Right lobe of liver (tissue), 4 donors: ENCODE results near the gene METTL1.

Experiments
- POLR2A ChIP-seq: fragments of 450-650 bp; IDR thresholded peaks from one replicate; pipeline ENCODE4 v1.6.1; 2017; ENCODE audit warnings: antibody characterized with exemption, mild to moderate bottlenecking
- TF ChIP-seq, protein P1 (sequence below), 4 donors: fragments of 200-600 bp in 3 of 4; fragments of 450-650 bp in 1 of 4; IDR thresholded peaks; one replicate each; pipeline versions ENCODE4 v1.5.1 to v1.8.0; 2016 to 2022; ENCODE audit warnings: antibody characterized with exemption in 4 of 4, mild to moderate bottlenecking in 2 of 4
- donor health status: DM: no; HTN: no; CAD: no.
- donor health status: DM: no; HTN: no; CAD: no.
- donor health status: DM: no; HTN: yes; CAD: no.

DNA sequence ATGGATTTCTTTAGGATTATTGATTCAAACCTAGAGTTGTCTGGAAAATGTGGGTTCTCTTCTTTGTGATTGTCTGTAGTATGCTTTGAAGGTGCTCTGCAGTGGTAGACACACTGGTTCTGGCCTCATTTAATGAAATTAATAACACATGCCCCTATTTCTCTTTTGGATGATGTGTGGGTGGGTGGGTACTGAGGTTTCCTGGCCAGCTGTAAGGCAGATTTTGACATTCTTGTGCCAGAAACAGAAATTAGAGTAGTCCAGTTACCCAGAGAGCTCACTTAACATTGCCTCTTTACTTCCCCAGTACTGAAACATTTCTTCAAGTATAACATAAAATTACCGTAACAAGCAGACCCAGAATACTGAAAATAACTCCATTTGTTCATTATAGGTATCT is 25.1 kb upstream of the METTL1 start:
- TF ChIP-seq, protein P1, sequence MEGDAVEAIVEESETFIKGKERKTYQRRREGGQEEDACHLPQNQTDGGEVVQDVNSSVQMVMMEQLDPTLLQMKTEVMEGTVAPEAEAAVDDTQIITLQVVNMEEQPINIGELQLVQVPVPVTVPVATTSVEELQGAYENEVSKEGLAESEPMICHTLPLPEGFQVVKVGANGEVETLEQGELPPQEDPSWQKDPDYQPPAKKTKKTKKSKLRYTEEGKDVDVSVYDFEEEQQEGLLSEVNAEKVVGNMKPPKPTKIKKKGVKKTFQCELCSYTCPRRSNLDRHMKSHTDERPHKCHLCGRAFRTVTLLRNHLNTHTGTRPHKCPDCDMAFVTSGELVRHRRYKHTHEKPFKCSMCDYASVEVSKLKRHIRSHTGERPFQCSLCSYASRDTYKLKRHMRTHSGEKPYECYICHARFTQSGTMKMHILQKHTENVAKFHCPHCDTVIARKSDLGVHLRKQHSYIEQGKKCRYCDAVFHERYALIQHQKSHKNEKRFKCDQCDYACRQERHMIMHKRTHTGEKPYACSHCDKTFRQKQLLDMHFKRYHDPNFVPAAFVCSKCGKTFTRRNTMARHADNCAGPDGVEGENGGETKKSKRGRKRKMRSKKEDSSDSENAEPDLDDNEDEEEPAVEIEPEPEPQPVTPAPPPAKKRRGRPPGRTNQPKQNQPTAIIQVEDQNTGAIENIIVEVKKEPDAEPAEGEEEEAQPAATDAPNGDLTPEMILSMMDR (IDR thresholded peaks at IDR 0.05) = no peak
- no peak for TF ChIP-seq POLR2A
